H7 (cell line): ENCODE results near the gene FBXO36. TPM values are rescaled to one million over a fixed set of nuclear protein-coding genes. Genes with fewer than 3 reads are reported as not detected.

ENCODE experiments used
- total RNA-seq: library from RNA; depleted of rRNA; stranded (reverse); fragments of >200 nt; shearing (Covaris generic); gene quantifications from 2 replicates; pipeline ENCODE4 v1.2.3, GENCODE V29; 2014; rRNA removed

The FBXO36 gene
- total RNA-seq, 1 experiment from 2014 or later: 7.9 TPM

Other genes with a start within 250 kb of the FBXO36 start
- gene DNER, start 207.9 kb upstream of the FBXO36 start, total RNA-seq: 0.70 and 1.0 TPM in 2 replicates
- 74.9 and 89.8 TPM in 2 replicates for gene TRIP12, start 494 bp upstream of the FBXO36 start, total RNA-seq
- 1.3 and 2.1 TPM in 2 replicates for gene SLC16A14, start 146.4 kb downstream of the FBXO36 start, total RNA-seq